ENCODE measurements around the gene ZNF688.

The ZNF688 gene

DNA sequence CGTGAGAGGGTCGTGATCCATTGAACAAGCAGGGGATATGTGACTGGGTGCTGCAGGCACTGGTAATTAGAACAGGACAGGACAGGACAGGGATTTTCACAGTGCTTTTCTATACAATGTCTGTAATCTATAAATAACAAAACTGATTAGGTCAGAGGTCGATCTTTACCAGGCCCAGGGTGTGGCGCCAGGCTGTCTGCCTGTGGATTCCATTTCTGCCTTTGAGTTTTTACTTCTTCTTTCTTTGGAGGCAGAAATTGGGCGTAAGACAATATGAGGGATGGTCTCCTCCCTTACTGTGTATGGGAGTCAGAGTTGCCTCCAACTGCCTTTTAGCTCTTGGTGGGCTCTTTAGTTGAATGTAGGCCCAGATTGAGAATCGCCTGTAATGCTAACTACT, 11.8 kb downstream of the ZNF688 start:
- ChIA-PET POLR2A (no interaction called here), CTCF (no interaction called here)
- DNase-seq (ENCODE audit: low read depth, low spot score) = no peak
- H3K4me3 ChIP-seq (ENCODE audit: low read depth, low read length) = no peak overlapping the region
- TF ChIP-seq, protein P1, sequence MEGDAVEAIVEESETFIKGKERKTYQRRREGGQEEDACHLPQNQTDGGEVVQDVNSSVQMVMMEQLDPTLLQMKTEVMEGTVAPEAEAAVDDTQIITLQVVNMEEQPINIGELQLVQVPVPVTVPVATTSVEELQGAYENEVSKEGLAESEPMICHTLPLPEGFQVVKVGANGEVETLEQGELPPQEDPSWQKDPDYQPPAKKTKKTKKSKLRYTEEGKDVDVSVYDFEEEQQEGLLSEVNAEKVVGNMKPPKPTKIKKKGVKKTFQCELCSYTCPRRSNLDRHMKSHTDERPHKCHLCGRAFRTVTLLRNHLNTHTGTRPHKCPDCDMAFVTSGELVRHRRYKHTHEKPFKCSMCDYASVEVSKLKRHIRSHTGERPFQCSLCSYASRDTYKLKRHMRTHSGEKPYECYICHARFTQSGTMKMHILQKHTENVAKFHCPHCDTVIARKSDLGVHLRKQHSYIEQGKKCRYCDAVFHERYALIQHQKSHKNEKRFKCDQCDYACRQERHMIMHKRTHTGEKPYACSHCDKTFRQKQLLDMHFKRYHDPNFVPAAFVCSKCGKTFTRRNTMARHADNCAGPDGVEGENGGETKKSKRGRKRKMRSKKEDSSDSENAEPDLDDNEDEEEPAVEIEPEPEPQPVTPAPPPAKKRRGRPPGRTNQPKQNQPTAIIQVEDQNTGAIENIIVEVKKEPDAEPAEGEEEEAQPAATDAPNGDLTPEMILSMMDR (IDR thresholded peaks at IDR 0.05; ENCODE audit: insufficient read depth, low read length, missing control alignments) = no peak

DNA sequence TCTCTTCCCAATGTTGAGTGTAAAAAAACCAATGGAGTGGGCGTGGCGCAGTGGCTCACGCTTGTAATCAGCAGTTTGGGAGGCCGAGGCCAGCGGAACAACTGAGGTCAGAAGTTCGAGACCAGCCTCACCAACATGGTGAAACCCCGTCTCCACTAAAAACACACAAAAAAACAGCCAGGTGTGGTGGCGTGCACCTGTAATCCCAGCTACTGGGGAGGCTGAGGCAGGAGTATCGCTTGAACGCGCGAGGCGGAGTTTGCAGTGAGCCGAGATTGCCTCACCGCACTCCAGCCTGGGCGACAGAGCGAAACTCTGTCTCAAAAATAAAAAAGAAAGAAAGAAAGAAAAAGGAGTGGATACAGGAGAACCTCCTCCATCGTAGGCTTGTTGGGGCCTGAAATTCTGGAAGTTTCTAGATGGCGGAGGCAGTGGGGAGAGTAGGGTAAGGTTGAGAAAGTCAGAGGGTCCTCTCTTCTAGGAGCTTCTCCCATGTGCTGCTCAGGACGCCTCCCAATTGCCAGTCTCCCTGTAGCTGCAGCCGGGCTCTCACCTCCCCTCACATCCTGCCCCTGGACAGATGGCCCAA, 12.6 kb downstream of the ZNF688 start:
- ChIA-PET POLR2A (interaction anchor here (0.7 to 2.4 kb wide), 6 partner anchors 13 to 371 kb away, joined by 3 to 23 read pairs (median 3); partner anchors contain the start of genes CD2BP2, ZNF688, ZNF689 and ZNF747), CTCF (interaction anchor here (0.8 to 2.6 kb wide), 8 partner anchors 8 to 129 kb away, joined by 3 to 27 read pairs (median 6); partner anchors contain the start of genes DCTPP1, ZNF688 and ZNF747)
- DNase-seq (ENCODE audit: low read depth, low spot score) = no peak
- TF ChIP-seq, protein P1 (IDR thresholded peaks at IDR 0.05; ENCODE audit: insufficient read depth, low read length, missing control alignments) = no peak
- peak overlapping the region; percentile 40 for H3K4me3 ChIP-seq (ENCODE audit: low read depth, low read length)

DNA sequence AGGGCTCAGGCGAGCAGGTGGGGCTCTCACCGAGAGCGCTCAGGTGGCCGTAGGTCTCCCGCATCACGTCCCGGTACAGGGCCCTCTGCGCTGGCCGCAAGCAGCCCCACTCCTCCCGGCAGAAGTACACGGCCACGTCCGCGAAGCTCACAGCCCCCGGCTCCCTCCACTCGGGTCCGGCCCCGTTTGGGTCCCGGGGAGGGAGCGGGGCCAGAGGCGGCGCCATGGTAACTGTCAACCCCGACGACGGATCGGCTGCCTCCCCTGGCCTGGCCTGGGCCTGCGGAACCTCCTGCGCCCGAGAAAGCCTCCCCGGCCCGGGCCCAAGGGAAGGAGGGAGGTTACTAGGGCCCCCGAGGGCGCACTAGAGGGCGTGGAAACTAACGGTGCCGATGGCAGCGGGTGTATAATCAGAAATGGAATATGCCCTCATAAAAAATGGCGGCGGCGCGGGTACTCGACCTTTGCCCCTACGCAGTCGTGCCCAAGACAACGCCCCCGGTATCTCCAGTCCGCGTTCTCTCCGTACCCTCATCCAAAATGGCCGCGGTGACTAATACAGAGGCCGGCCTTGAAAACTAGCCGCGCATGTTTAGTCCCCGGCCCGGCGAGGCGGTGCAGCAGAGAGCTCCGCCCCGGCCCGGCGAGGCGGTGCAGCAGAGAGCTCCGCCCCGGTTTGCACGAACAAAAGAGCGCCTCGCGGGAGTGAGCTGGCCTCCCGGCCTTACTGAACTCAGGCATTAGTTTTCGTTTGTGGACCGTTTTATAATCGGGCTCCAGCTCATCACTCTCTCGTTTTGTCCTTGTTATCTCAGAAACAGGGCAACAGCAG, 13.3 kb downstream of the ZNF688 start, which contains the start of gene ZNF764:
Gene ZNF764, minus strand, starts transcription at position 418 of the 832 bp plus-strand sequence. Its CDS starts 192 bp downstream, at position 226.
- ChIA-PET POLR2A (interaction anchor here (0.6 to 2.4 kb wide), 7 partner anchors 13 to 370 kb away, joined by 3 to 23 read pairs (median 3); partner anchors contain the start of genes CD2BP2, DCTPP1, ZNF688 and ZNF689), CTCF (interaction anchor here (0.8 to 2.6 kb wide), 9 partner anchors 9 to 128 kb away, joined by 3 to 27 read pairs (median 4); partner anchors contain the start of genes DCTPP1, ZNF688 and ZNF747)
- H3K4me3 ChIP-seq (ENCODE audit: low read depth, low read length) = peak within 1 kb of the TSS; percentile 76
- peak; percentile 71 for DNase-seq (ENCODE audit: low read depth, low spot score)
- TF ChIP-seq, protein P1 (IDR thresholded peaks at IDR 0.05; ENCODE audit: insufficient read depth, low read length, missing control alignments) = no peak

DNA sequence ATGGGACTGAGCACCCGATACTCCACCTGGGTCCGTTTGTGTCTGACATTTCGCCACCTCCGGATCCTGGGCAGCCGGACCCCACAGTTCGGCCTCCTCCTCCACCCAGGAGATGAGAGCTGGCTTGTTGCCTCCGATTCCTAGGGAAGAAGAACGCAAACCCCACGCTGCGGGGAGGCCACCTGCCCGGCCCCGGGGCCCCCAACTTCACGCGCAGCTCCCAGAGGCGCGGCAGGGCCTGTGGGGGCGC, 13.9 kb downstream of the ZNF688 start:
- TF ChIP-seq, protein P1 (IDR thresholded peaks at IDR 0.05; ENCODE audit: insufficient read depth, low read length, missing control alignments) = peak; percentile 2
- ChIA-PET CTCF (interaction anchor here (1.2 to 2.6 kb wide), 5 partner anchors 13 to 108 kb away, joined by 3 to 27 read pairs (median 8); partner anchors contain the start of genes ZNF688 and ZNF747), POLR2A (interaction anchor here (0.6 to 2.4 kb wide), 3 partner anchors 14 to 128 kb away, joined by 3 to 23 read pairs (median 3); partner anchors contain the start of genes DCTPP1 and ZNF688)
- no peak for DNase-seq (ENCODE audit: low read depth, low spot score)
- peak overlapping the region; percentile 76 for H3K4me3 ChIP-seq (ENCODE audit: low read depth, low read length)

DNA sequence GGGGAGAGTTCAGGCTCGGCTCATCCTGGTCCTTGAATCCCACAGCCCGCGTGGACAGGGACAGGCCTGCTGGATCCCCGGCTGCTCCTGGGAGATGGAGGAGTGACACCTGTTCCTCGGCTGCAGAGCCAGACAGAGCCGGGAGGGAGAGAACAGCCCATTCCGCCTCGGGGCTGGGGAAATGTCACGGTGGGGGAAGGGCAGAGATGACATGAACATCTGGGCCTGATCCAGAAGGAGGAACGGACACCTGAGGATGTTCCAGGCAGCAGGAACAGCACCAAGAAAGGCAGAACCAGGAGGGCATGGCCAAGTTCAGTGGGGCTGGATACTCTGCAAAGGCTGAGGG, 15.4 kb downstream of the ZNF688 start:
- ChIA-PET POLR2A (no interaction called here), CTCF (interaction anchor here (0.9 to 2.6 kb wide), 3 partner anchors 14 to 21 kb away, joined by 3 to 27 read pairs (median 8); partner anchors contain the start of gene ZNF747)

More for the DNA sequence above, 15.4 kb downstream of the ZNF688 start:
- DNase-seq (ENCODE audit: low read depth, low spot score) = no peak
- no peak overlapping the region for H3K4me3 ChIP-seq (ENCODE audit: low read depth, low read length)
- TF ChIP-seq, protein P1 (IDR thresholded peaks at IDR 0.05; ENCODE audit: insufficient read depth, low read length, missing control alignments) = no peak

All from AG04449 (cell line).